CD14-positive monocyte (primary cell): Measurements from ENCODE around the gene SHANK3. TPM values are rescaled to one million over a fixed set of nuclear protein-coding genes. Genes with fewer than 3 reads are reported as not detected.

Source experiments
- DNase-seq, 3 donors: peaks; one replicate each; pipeline ENCODE4 v3.0.0-alpha.2; 2011 to 2022
- H2AFZ ChIP-seq: 2 replicates; pipeline ENCODE4 v1.6.0; 2012; ENCODE audit warnings: mild to moderate bottlenecking, low read depth, low read length, inconsistent platforms; ENCODE audit not compliant: insufficient read depth, poor library complexity, severe bottlenecking
- H3K27ac ChIP-seq, 2 donors: 1 replicate in 1 of 2; 2 replicates in 1 of 2; pipeline ENCODE4 v1.5.1; 2012 to 2013; ENCODE audit warnings: low read length in 2 of 2, control low read depth in 1 of 2, inconsistent platforms in 1 of 2, low read depth in 1 of 2, mild to moderate bottlenecking in 1 of 2
- H3K27me3 ChIP-seq, 2 donors: one replicate each; pipeline versions ENCODE4 v1.6.0 to v1.6.1; 2011 to 2013; ENCODE audit warnings: low read length in 2 of 2; ENCODE audit not compliant: control insufficient read depth in 2 of 2, insufficient read depth in 2 of 2
- H3K36me3 ChIP-seq, 2 donors: replicated peaks in 1 of 2; 1 replicate in 1 of 2; 2 replicates in 1 of 2; pipeline versions ENCODE4 v1.5.1 to v1.6.1; 2012 to 2013; ENCODE audit warnings: low read length in 2 of 2, control low read depth in 1 of 2, inconsistent platforms in 1 of 2, mild to moderate bottlenecking in 1 of 2; ENCODE audit not compliant: insufficient read depth in 2 of 2, control insufficient read depth in 1 of 2
- H3K4me1 ChIP-seq, 2 donors: 1 replicate in 1 of 2; 2 replicates in 1 of 2; pipeline versions ENCODE4 v1.5.1 to v1.6.1; 2012 to 2013; ENCODE audit warnings: low read length in 2 of 2, control low read depth in 1 of 2, inconsistent platforms in 1 of 2, mild to moderate bottlenecking in 1 of 2, moderate library complexity in 1 of 2; ENCODE audit not compliant: insufficient read depth in 2 of 2, control insufficient read depth in 1 of 2
- H3K4me2 ChIP-seq: replicated peaks from 2 replicates; pipeline ENCODE3; 2012; ENCODE audit warnings: low read length, moderate library complexity, mild to moderate bottlenecking; ENCODE audit not compliant: poor library complexity, severe bottlenecking; ENCODE audit errors: extremely low read depth
- H3K4me3 ChIP-seq, 3 experiments: fragments of 200-600 bp in 1 of 3; sonication (generic) in 1 of 3; replicated peaks in 1 of 3; 1 replicate in 2 of 3; 2 replicates in 1 of 3; pipeline ENCODE4 v1.5.1; 2011 to 2013; ENCODE audit warnings: low read length in 3 of 3, mild to moderate bottlenecking in 3 of 3, control low read depth in 2 of 3, low read depth in 2 of 3, inconsistent platforms in 1 of 3, moderate library complexity in 1 of 3
- H3K79me2 ChIP-seq: 2 replicates; pipeline ENCODE4 v1.6.0; 2012; ENCODE audit warnings: mild to moderate bottlenecking, control low read depth, inconsistent platforms, low read length, moderate library complexity; ENCODE audit not compliant: insufficient read depth
- H3K9ac ChIP-seq: 2 replicates; pipeline ENCODE4 v1.6.0; 2017; ENCODE audit warnings: low read length, mild to moderate bottlenecking; ENCODE audit not compliant: insufficient read depth, poor library complexity, severe bottlenecking
- H3K9me3 ChIP-seq, 2 donors: replicated peaks in 1 of 2; 1 replicate in 1 of 2; 2 replicates in 1 of 2; pipeline versions ENCODE4 v1.5.1 to v1.6.1; 2012 to 2013; ENCODE audit warnings: low read length in 2 of 2, control low read depth in 1 of 2; ENCODE audit not compliant: control insufficient read depth in 1 of 2, insufficient read depth in 1 of 2
- H4K20me1 ChIP-seq: 2 replicates; pipeline ENCODE4 v1.6.0; 2012; ENCODE audit warnings: mild to moderate bottlenecking, low read length, control low read depth, moderate library complexity; ENCODE audit not compliant: insufficient read depth
- H3K27ac Mint-ChIP-seq, 7 donors: one replicate each; pipeline ENCODE4 v1.8.0; 2020; ENCODE audit warnings: mild to moderate bottlenecking in 7 of 7, mixed read lengths in 7 of 7, moderate library complexity in 6 of 7, inconsistent platforms in 2 of 7
- H3K27me3 Mint-ChIP-seq, 3 donors: one replicate each; pipeline ENCODE4 v1.8.0; 2021 to 2022; ENCODE audit warnings: low read depth in 3 of 3, mild to moderate bottlenecking in 3 of 3, mixed read lengths in 3 of 3, moderate library complexity in 3 of 3, inconsistent platforms in 1 of 3
- H3K36me3 Mint-ChIP-seq, 2 donors: one replicate each; pipeline ENCODE4 v1.8.0; 2020; ENCODE audit warnings: mixed read lengths in 2 of 2, inconsistent platforms in 1 of 2, mild to moderate bottlenecking in 1 of 2
- H3K4me1 Mint-ChIP-seq: one replicate; pipeline ENCODE4 v1.8.0; 2020; ENCODE audit warnings: mild to moderate bottlenecking, mixed read lengths
- H3K4me3 Mint-ChIP-seq, 2 donors: one replicate each; pipeline ENCODE4 v1.8.0; 2020; ENCODE audit warnings: mild to moderate bottlenecking in 2 of 2, mixed read lengths in 2 of 2, moderate library complexity in 1 of 2
- H3K9me3 Mint-ChIP-seq, 7 donors: one replicate each; pipeline ENCODE4 v1.8.0; 2020 to 2022; ENCODE audit warnings: mixed read lengths in 7 of 7, mild to moderate bottlenecking in 6 of 7, moderate library complexity in 6 of 7, inconsistent platforms in 2 of 7
- WGBS: methylation state at CpG from one replicate; pipeline ENCODE4 v1.1.5; 2013; ENCODE audit warnings: missing lambda C conversion rate; ENCODE audit not compliant: insufficient coverage; 5-methylcytosine and 5-hydroxymethylcytosine counted together
- intact Hi-C, 2 donors: fragments of 100-400 bp; cut with micrococcal nuclease; formaldehyde crosslinking; loops; one replicate each; pipeline versions ENCODE4 v1.15.0 to v1.15.1; 2023
- polyA plus RNA-seq, 3 donors: library from polyadenylated mRNA; depleted of rRNA in 1 of 3; unstranded in 2 of 3; stranded (reverse) in 1 of 3; fragments of 300-500 nt in 2 of 3; fragments of >200 nt in 1 of 3; fragmentation: Illumina TruSeq in 2 of 3; gene quantifications; 1 replicate in 2 of 3; 2 replicates in 1 of 3; pipeline ENCODE4 v1.2.3, GENCODE V29; 2012 to 2021
- TF ChIP-seq, protein P1 (sequence below): fragments of 200-600 bp; IDR thresholded peaks from one replicate; pipeline ENCODE4 v1.8.0; 2022; ENCODE audit warnings: antibody characterized with exemption, mild to moderate bottlenecking

The SHANK3 gene
- polyA plus RNA-seq, 3 donors = not detected

DNA sequence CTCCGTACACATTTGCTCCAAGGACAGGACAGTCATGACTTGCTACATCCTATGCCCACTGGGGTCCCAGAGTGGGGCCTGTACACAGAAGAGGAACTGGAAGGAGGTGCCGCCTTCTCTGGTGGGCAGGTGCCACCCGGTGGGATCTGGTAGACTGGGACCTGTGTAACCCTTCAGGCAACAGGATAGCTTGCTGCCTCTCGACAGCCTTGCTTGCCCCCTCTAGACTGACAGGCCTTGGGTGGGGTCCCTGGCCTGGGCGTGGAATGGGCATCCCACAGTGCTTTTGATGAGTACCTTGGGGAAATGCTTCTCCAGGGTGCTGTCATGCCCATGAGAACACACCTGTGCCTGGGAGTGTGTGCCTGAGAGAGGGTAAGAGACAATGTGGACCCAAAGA lies 15.8 kb downstream of the SHANK3 start:
- Histone ChIP-seq H3K4me2 (no peak overlapping the region), H4K20me1 (no peaks in the 10 kb centered on the region), H3K9ac (no peak overlapping the region), H3K27me3 (no peaks in the 10 kb centered on the region), H3K9me3 (no peaks in the 10 kb centered on the region), H3K36me3 (no peaks in the 10 kb centered on the region), H3K27ac (no peak overlapping the region), H3K79me2 (no peaks in the 10 kb centered on the region), H2AFZ (no peak overlapping the region), H3K4me1 (peaks cover 25 to 31% of the 10 kb centered on the region in 2 donors), H3K4me3 (no peak overlapping the region)
- Mint-ChIP-seq H3K36me3 (no peaks in the 10 kb centered on the region), H3K4me1 (peaks cover 32% of the 10 kb centered on the region), H3K9me3 (peaks cover 0 to 4% (median under 1%) of the 10 kb centered on the region in 7 donors), H3K27me3 (peaks cover under 1 to 5% (median 2%) of the 10 kb centered on the region in 3 donors), H3K4me3 (no peak overlapping the region), H3K27ac (no peak overlapping the region)
- DNase-seq = no peak
- TF ChIP-seq, protein P1, sequence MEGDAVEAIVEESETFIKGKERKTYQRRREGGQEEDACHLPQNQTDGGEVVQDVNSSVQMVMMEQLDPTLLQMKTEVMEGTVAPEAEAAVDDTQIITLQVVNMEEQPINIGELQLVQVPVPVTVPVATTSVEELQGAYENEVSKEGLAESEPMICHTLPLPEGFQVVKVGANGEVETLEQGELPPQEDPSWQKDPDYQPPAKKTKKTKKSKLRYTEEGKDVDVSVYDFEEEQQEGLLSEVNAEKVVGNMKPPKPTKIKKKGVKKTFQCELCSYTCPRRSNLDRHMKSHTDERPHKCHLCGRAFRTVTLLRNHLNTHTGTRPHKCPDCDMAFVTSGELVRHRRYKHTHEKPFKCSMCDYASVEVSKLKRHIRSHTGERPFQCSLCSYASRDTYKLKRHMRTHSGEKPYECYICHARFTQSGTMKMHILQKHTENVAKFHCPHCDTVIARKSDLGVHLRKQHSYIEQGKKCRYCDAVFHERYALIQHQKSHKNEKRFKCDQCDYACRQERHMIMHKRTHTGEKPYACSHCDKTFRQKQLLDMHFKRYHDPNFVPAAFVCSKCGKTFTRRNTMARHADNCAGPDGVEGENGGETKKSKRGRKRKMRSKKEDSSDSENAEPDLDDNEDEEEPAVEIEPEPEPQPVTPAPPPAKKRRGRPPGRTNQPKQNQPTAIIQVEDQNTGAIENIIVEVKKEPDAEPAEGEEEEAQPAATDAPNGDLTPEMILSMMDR = no peak
- intact Hi-C loops = no loop called here
- 83% methylated on average over 5 of the region's 5 CpGs for WGBS

DNA sequence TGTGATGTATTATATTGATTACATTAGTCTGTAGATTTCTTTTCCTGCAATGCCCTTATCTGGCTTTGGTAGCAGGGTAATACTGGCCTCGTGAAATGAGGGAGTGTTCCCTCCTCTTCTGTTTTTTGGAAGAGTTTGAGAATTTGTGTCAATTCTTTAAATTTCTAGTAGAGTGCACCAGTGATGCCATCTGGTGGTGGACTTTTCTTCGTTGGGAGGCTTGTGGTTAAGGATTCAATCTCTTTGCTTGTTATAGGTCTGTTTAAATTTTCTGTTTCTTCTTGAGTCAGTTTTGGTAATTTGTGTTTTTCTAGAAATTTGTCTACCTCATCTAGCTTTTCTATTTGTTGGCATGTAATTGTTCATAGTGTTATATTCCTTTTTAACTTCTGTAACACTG lies 18.9 kb downstream of the SHANK3 start:
- no peak overlapping the region for H3K27ac Mint-ChIP-seq
- Histone ChIP-seq H3K9me3 (no peaks in the 10 kb centered on the region), H3K79me2 (no peaks in the 10 kb centered on the region), H3K27me3 (no peaks in the 10 kb centered on the region), H3K9ac (no peak overlapping the region), H3K4me1 (peaks cover 25 to 31% of the 10 kb centered on the region in 2 donors), H3K36me3 (no peaks in the 10 kb centered on the region), H3K4me2 (no peak overlapping the region), H2AFZ (peak overlapping the region; percentile 38), H3K27ac (no peak overlapping the region), H4K20me1 (no peaks in the 10 kb centered on the region), H3K4me3 (no peak overlapping the region)
- 11% methylated on average over 1 of the region's 2 CpGs for WGBS
- peaks cover 32% of the 10 kb centered on the region for H3K4me1 Mint-ChIP-seq
- no peak overlapping the region for H3K4me3 Mint-ChIP-seq
- H3K9me3 Mint-ChIP-seq = peaks cover 0 to 4% (median 0%) of the 10 kb centered on the region in 7 donors
- no peaks in the 10 kb centered on the region for H3K36me3 Mint-ChIP-seq
- TF ChIP-seq, protein P1 = peak; percentile 67
- peak in 1 of 3 donors; percentile 22 for DNase-seq
- intact Hi-C loops = no loop called here
- H3K27me3 Mint-ChIP-seq = peaks cover 0 to 3% (median 2%) of the 10 kb centered on the region in 3 donors
